ENCODE data around the gene ZSWIM1.
A peak's percentile ranks its signal among the peaks of the same experiment; 100 is the strongest.

The ZSWIM1 gene

GRCh38 chr20:45850926-45851325 lies 30.1 kb upstream of the ZSWIM1 start:
- WGBS (ENCODE audit: extremely low coverage, insufficient coverage, low lambda C conversion rate) = no CpG with 5 or more reads among the region's 1 CpG

GRCh38 chr20:45851501-45851900 lies 29.5 kb upstream of the ZSWIM1 start:
- H3K27ac ChIP-seq (ENCODE audit: low read depth, low read length) = no peak overlapping the region

More at GRCh38 chr20:45850926-45851325, 30.1 kb upstream of the ZSWIM1 start:
- Histone ChIP-seq H3K4ac (ENCODE audit: low read depth, low read length) (no peak overlapping the region), H3K79me1 (ENCODE audit: low read length) (no peaks in the 10 kb centered on the region), H3K27me3 (ENCODE audit: insufficient read depth, low read length, poor library complexity) (no peaks in the 10 kb centered on the region), H2AK5ac (ENCODE audit: low read length) (no peak overlapping the region), H3K56ac (ENCODE audit: low read length) (no peak overlapping the region), H3K18ac (ENCODE audit: low read length) (no peak overlapping the region), H3K4me3 (ENCODE audit: low read length) (no peak overlapping the region), H2BK5ac (ENCODE audit: low read length) (no peak overlapping the region), H2BK15ac (replicated peaks; ENCODE audit: low read depth) (no peak overlapping the region), H4K8ac (ENCODE audit: low read depth, low read length) (no peak overlapping the region), H3K27ac (ENCODE audit: low read depth, low read length) (no peak overlapping the region), H3K79me2 (ENCODE audit: control insufficient read depth, insufficient read depth, low read length) (no peaks in the 10 kb centered on the region), H3K23ac (ENCODE audit: low read length) (no peak overlapping the region), H4K5ac (ENCODE audit: low read length) (no peak overlapping the region), H2BK120ac (ENCODE audit: low read depth, low read length) (no peak overlapping the region), H3K4me2 (ENCODE audit: low read length) (no peak overlapping the region), H3K9ac (ENCODE audit: low read length) (no peak overlapping the region), H3K36me3 (ENCODE audit: control insufficient read depth, insufficient read depth, low read length) (no peaks in the 10 kb centered on the region), H3K4me1 (ENCODE audit: control insufficient read depth, low read depth, low read length) (no peaks in the 10 kb centered on the region)
- no peak for DNase-seq

GRCh38 chr20:45852326-45852725 lies 28.7 kb upstream of the ZSWIM1 start:
- WGBS (ENCODE audit: extremely low coverage, insufficient coverage, low lambda C conversion rate) = no CpG with 5 or more reads among the region's 6 CpGs

More at GRCh38 chr20:45851501-45851900, 29.5 kb upstream of the ZSWIM1 start:
- H3K36me3 ChIP-seq (ENCODE audit: control insufficient read depth, insufficient read depth, low read length) = no peaks in the 10 kb centered on the region
- no peaks in the 10 kb centered on the region for H3K79me2 ChIP-seq (ENCODE audit: control insufficient read depth, insufficient read depth, low read length)
- no peak overlapping the region for H2AK5ac ChIP-seq (ENCODE audit: low read length)
- H4K8ac ChIP-seq (ENCODE audit: low read depth, low read length) = no peak overlapping the region
- no peak overlapping the region for H3K9ac ChIP-seq (ENCODE audit: low read length)
- H4K5ac ChIP-seq (ENCODE audit: low read length) = no peak overlapping the region
- no peak overlapping the region for H3K18ac ChIP-seq (ENCODE audit: low read length)
- no peak overlapping the region for H2BK5ac ChIP-seq (ENCODE audit: low read length)
- H3K27me3 ChIP-seq (ENCODE audit: insufficient read depth, low read length, poor library complexity) = no peaks in the 10 kb centered on the region
- DNase-seq = no peak
- no peak overlapping the region for H2BK15ac ChIP-seq (replicated peaks; ENCODE audit: low read depth)
- no peak overlapping the region for H3K4me2 ChIP-seq (ENCODE audit: low read length)
- H3K56ac ChIP-seq (ENCODE audit: low read length) = no peak overlapping the region
- no peaks in the 10 kb centered on the region for H3K4me1 ChIP-seq (ENCODE audit: control insufficient read depth, low read depth, low read length)
- H3K4ac ChIP-seq (ENCODE audit: low read depth, low read length) = no peak overlapping the region
- no peak overlapping the region for H2BK120ac ChIP-seq (ENCODE audit: low read depth, low read length)
- H3K4me3 ChIP-seq (ENCODE audit: low read length) = no peak overlapping the region
- no peaks in the 10 kb centered on the region for H3K79me1 ChIP-seq (ENCODE audit: low read length)
- no peak overlapping the region for H3K23ac ChIP-seq (ENCODE audit: low read length)

GRCh38 chr20:45853484-45853883 lies 27.5 kb upstream of the ZSWIM1 start:
- Histone ChIP-seq H3K27me3 (ENCODE audit: insufficient read depth, low read length, poor library complexity) (no peaks in the 10 kb centered on the region), H3K4me2 (ENCODE audit: low read length) (no peak overlapping the region), H3K36me3 (ENCODE audit: control insufficient read depth, insufficient read depth, low read length) (no peaks in the 10 kb centered on the region), H3K18ac (ENCODE audit: low read length) (no peak overlapping the region), H3K4ac (ENCODE audit: low read depth, low read length) (no peak overlapping the region), H2BK5ac (ENCODE audit: low read length) (no peak overlapping the region), H3K23ac (ENCODE audit: low read length) (no peak overlapping the region), H3K56ac (ENCODE audit: low read length) (no peak overlapping the region), H3K79me2 (ENCODE audit: control insufficient read depth, insufficient read depth, low read length) (peaks cover 2% of the 10 kb centered on the region), H2BK120ac (ENCODE audit: low read depth, low read length) (no peak overlapping the region), H4K5ac (ENCODE audit: low read length) (no peak overlapping the region), H2BK15ac (replicated peaks; ENCODE audit: low read depth) (no peak overlapping the region), H3K27ac (ENCODE audit: low read depth, low read length) (no peak overlapping the region), H4K8ac (ENCODE audit: low read depth, low read length) (no peak overlapping the region), H3K4me1 (ENCODE audit: control insufficient read depth, low read depth, low read length) (no peaks in the 10 kb centered on the region), H3K9ac (ENCODE audit: low read length) (no peak overlapping the region), H3K79me1 (ENCODE audit: low read length) (peaks cover 3% of the 10 kb centered on the region), H3K4me3 (ENCODE audit: low read length) (no peak overlapping the region), H2AK5ac (ENCODE audit: low read length) (no peak overlapping the region)
- WGBS (ENCODE audit: extremely low coverage, insufficient coverage, low lambda C conversion rate) = no CpG with 5 or more reads among the region's 2 CpGs
- DNase-seq = no peak

More at GRCh38 chr20:45852326-45852725, 28.7 kb upstream of the ZSWIM1 start:
- Histone ChIP-seq H2BK15ac (replicated peaks; ENCODE audit: low read depth) (no peak overlapping the region), H3K4me3 (ENCODE audit: low read length) (no peak overlapping the region), H3K4ac (ENCODE audit: low read depth, low read length) (no peak overlapping the region), H3K27me3 (ENCODE audit: insufficient read depth, low read length, poor library complexity) (no peaks in the 10 kb centered on the region), H2AK5ac (ENCODE audit: low read length) (no peak overlapping the region), H3K9ac (ENCODE audit: low read length) (no peak overlapping the region), H3K36me3 (ENCODE audit: control insufficient read depth, insufficient read depth, low read length) (no peaks in the 10 kb centered on the region), H4K5ac (ENCODE audit: low read length) (no peak overlapping the region), H3K79me2 (ENCODE audit: control insufficient read depth, insufficient read depth, low read length) (peaks cover 2% of the 10 kb centered on the region), H3K4me1 (ENCODE audit: control insufficient read depth, low read depth, low read length) (no peaks in the 10 kb centered on the region), H3K23ac (ENCODE audit: low read length) (no peak overlapping the region), H4K8ac (ENCODE audit: low read depth, low read length) (no peak overlapping the region), H3K4me2 (ENCODE audit: low read length) (no peak overlapping the region), H2BK5ac (ENCODE audit: low read length) (no peak overlapping the region), H3K18ac (ENCODE audit: low read length) (no peak overlapping the region), H2BK120ac (ENCODE audit: low read depth, low read length) (no peak overlapping the region), H3K27ac (ENCODE audit: low read depth, low read length) (no peak overlapping the region), H3K56ac (ENCODE audit: low read length) (no peak overlapping the region), H3K79me1 (ENCODE audit: low read length) (peaks cover 3% of the 10 kb centered on the region)
- DNase-seq = no peak

- Histone ChIP-seq H3K27ac (ENCODE audit: low read depth, low read length) (peak within 1 kb of the TSS; percentile 19), H3K79me1 (ENCODE audit: low read length) (peaks cover 3% of the 10 kb centered on the region), H3K56ac (ENCODE audit: low read length) (peak within 1 kb of the TSS; percentile 97)
These were observed 23.7 kb upstream of the ZSWIM1 start, which contains the start of the genes ACOT8 and ZSWIM3 for GRCh38 chr20:45857114-45857881. Gene ACOT8 (minus strand): TSS chr20:45857392. CDS start chr20:45857315, 77 bp downstream. Gene ZSWIM3 (plus strand): TSS chr20:45857614. CDS start chr20:45857826, 212 bp downstream.

More at GRCh38 chr20:45857114-45857881, 23.7 kb upstream of the ZSWIM1 start, which contains the start of the genes ACOT8 and ZSWIM3:
- Histone ChIP-seq H3K36me3 (ENCODE audit: control insufficient read depth, insufficient read depth, low read length) (no peaks in the 10 kb centered on the region), H4K5ac (ENCODE audit: low read length) (no peak within 1 kb of the TSS), H3K9ac (ENCODE audit: low read length) (peak within 1 kb of the TSS; percentile 90), H2BK15ac (replicated peaks; ENCODE audit: low read depth) (no peak within 1 kb of the TSS), H4K8ac (ENCODE audit: low read depth, low read length) (peak within 1 kb of the TSS; percentile 41), H3K4me2 (ENCODE audit: low read length) (peak within 1 kb of the TSS; percentile 96), H2BK120ac (ENCODE audit: low read depth, low read length) (no peak within 1 kb of the TSS), H2BK5ac (ENCODE audit: low read length) (peak within 1 kb of the TSS; percentile 52), H3K27me3 (ENCODE audit: insufficient read depth, low read length, poor library complexity) (no peaks in the 10 kb centered on the region), H3K79me2 (ENCODE audit: control insufficient read depth, insufficient read depth, low read length) (peaks cover 2% of the 10 kb centered on the region), H3K4me3 (ENCODE audit: low read length) (peak within 1 kb of the TSS; percentile 94), H3K23ac (ENCODE audit: low read length) (no peak within 1 kb of the TSS), H2AK5ac (ENCODE audit: low read length) (no peak within 1 kb of the TSS), H3K4me1 (ENCODE audit: control insufficient read depth, low read depth, low read length) (no peaks in the 10 kb centered on the region), H3K4ac (ENCODE audit: low read depth, low read length) (no peak within 1 kb of the TSS), H3K18ac (ENCODE audit: low read length) (peak within 1 kb of the TSS; percentile 35)
- peak; percentile 100 for DNase-seq
- WGBS (ENCODE audit: extremely low coverage, insufficient coverage, low lambda C conversion rate) = no CpG with 5 or more reads among the region's 36 CpGs
